Loucy (cell line): ENCODE data around the gene PODXL2.

Experiments used
- H2AFZ ChIP-seq: fragments of 200-600 bp; sonication (generic); 2 replicates; pipeline ENCODE4 v1.6.0; 2016; ENCODE audit warnings: antibody characterized with exemption, mild to moderate bottlenecking, low read length, moderate library complexity
- H3F3A ChIP-seq: fragments of 200-600 bp; 2 replicates; pipeline ENCODE4 v1.6.0; 2016; ENCODE audit warnings: antibody characterized with exemption, low read depth, mild to moderate bottlenecking
- H3K27me3 ChIP-seq: fragments of 200-600 bp; sonication (generic); 2 replicates; pipeline ENCODE4 v1.6.1; 2014; ENCODE audit warnings: low read length, mild to moderate bottlenecking; ENCODE audit not compliant: insufficient read depth, poor library complexity, severe bottlenecking
- H3K36me3 ChIP-seq: fragments of 200-600 bp; sonication (generic); 2 replicates; pipeline ENCODE4 v1.6.1; 2016; ENCODE audit warnings: low read length; ENCODE audit not compliant: insufficient read depth
- H3K4me1 ChIP-seq: fragments of 200-600 bp; sonication (generic); 2 replicates; pipeline ENCODE4 v1.5.1; 2014; ENCODE audit warnings: low read length, mild to moderate bottlenecking; ENCODE audit not compliant: insufficient read depth, poor library complexity, severe bottlenecking
- H3K4me2 ChIP-seq: fragments of 200-600 bp; sonication (generic); 2 replicates; pipeline ENCODE4 v1.6.0; 2014; ENCODE audit warnings: antibody characterized with exemption, low read length, low read depth, mild to moderate bottlenecking; ENCODE audit not compliant: poor library complexity, severe bottlenecking
- H3K4me3 ChIP-seq: fragments of 200-600 bp; sonication (generic); 2 replicates; pipeline ENCODE4 v1.5.1; 2014; ENCODE audit warnings: low read length, mild to moderate bottlenecking, mixed read lengths; ENCODE audit not compliant: poor library complexity, severe bottlenecking
- H3K79me2 ChIP-seq: fragments of 200-600 bp; sonication (generic); 2 replicates; pipeline ENCODE4 v1.6.1; 2014; ENCODE audit warnings: low read length; ENCODE audit not compliant: insufficient read depth
- H3K9ac ChIP-seq: fragments of 200-600 bp; sonication (generic); 2 replicates; pipeline ENCODE4 v1.6.0; 2014; ENCODE audit warnings: mild to moderate bottlenecking, low read depth, low read length, moderate library complexity; ENCODE audit not compliant: poor library complexity, severe bottlenecking
- H3K9me2 ChIP-seq: fragments of 200-600 bp; sonication (generic); replicated peaks from 2 replicates; pipeline ENCODE4 v1.6.1; 2016; ENCODE audit warnings: low read depth, low read length, mixed read lengths
- H3K9me3 ChIP-seq: fragments of 200-600 bp; sonication (generic); 2 replicates; pipeline ENCODE4 v1.6.1; 2014; ENCODE audit warnings: mild to moderate bottlenecking, antibody characterized with exemption, low read length, low read depth; ENCODE audit not compliant: insufficient read depth
- H4K20me1 ChIP-seq: fragments of 200-600 bp; sonication (generic); 2 replicates; pipeline ENCODE4 v1.6.0; 2014; ENCODE audit warnings: antibody characterized with exemption, low read length, mild to moderate bottlenecking; ENCODE audit not compliant: insufficient read depth, poor library complexity, severe bottlenecking
- CTCF ChIP-seq: fragments of 200-600 bp; sonication (generic); conservative IDR thresholded peaks from 2 replicates; pipeline ENCODE4 v1.5.1; 2014; ENCODE audit warnings: mild to moderate bottlenecking, antibody characterized with exemption, low read length
- EZH2phosphoT487 ChIP-seq: fragments of 200-600 bp; IDR thresholded peaks from 2 replicates; pipeline ENCODE4 v1.6.1; 2018; ENCODE audit warnings: antibody characterized with exemption, mild to moderate bottlenecking, moderate library complexity, borderline replicate concordance

The PODXL2 gene

GRCh38 chr3:127656906-127657305 is 27.9 kb downstream of the PODXL2 start:
- Histone ChIP-seq H3K4me3 (no peak overlapping the region), H3K4me1 (no peaks in the 10 kb centered on the region), H3K27me3 (no peaks in the 10 kb centered on the region), H3F3A (no peaks in the 10 kb centered on the region), H3K79me2 (no peaks in the 10 kb centered on the region), H4K20me1 (no peaks in the 10 kb centered on the region), H2AFZ (no peak overlapping the region), H3K9ac (no peak overlapping the region), H3K9me3 (no peaks in the 10 kb centered on the region), H3K9me2 (no peaks in the 10 kb centered on the region), H3K36me3 (no peaks in the 10 kb centered on the region), H3K4me2 (no peak overlapping the region)
- no peak for TF ChIP-seq EZH2phosphoT487
- TF ChIP-seq CTCF = no peak

GRCh38 chr3:127658234-127658633 is 29.2 kb downstream of the PODXL2 start:
- Histone ChIP-seq H3K36me3 (no peaks in the 10 kb centered on the region), H3K4me3 (no peak overlapping the region), H4K20me1 (no peaks in the 10 kb centered on the region), H3K9ac (no peak overlapping the region), H3F3A (no peaks in the 10 kb centered on the region), H3K9me3 (no peaks in the 10 kb centered on the region), H3K4me1 (no peaks in the 10 kb centered on the region), H3K79me2 (no peaks in the 10 kb centered on the region), H3K4me2 (no peak overlapping the region), H3K27me3 (no peaks in the 10 kb centered on the region), H2AFZ (no peak overlapping the region), H3K9me2 (no peaks in the 10 kb centered on the region)
- TF ChIP-seq CTCF = no peak
- TF ChIP-seq EZH2phosphoT487 = no peak

- Histone ChIP-seq H3K4me3 (no peak overlapping the region), H3K9ac (no peak overlapping the region), H3K27me3 (no peaks in the 10 kb centered on the region), H2AFZ (no peak overlapping the region; the same call in 1 of the 2 replicates), H3K4me1 (no peaks in the 10 kb centered on the region), H3K9me3 (no peaks in the 10 kb centered on the region), H3K9me2 (no peaks in the 10 kb centered on the region), H3K36me3 (no peaks in the 10 kb centered on the region), H3K79me2 (no peaks in the 10 kb centered on the region), H3F3A (no peaks in the 10 kb centered on the region), H4K20me1 (no peaks in the 10 kb centered on the region), H3K4me2 (no peak overlapping the region)
- TF ChIP-seq EZH2phosphoT487 (no peak), CTCF (no peak)
Observed at GRCh38 chr3:127660621-127661251, 31.8 kb downstream of the PODXL2 start.
